HG02973 (cell line): Measurements from ENCODE around the gene TMEM190.

ENCODE experiments used
- ATAC-seq: cut with Tn5 transposase; IDR thresholded peaks from one replicate; pipeline ENCODE4 v1.9.1; 2021; ENCODE audit warnings: moderate library complexity; ENCODE audit not compliant: unreplicated experiment

The TMEM190 gene

DNA sequence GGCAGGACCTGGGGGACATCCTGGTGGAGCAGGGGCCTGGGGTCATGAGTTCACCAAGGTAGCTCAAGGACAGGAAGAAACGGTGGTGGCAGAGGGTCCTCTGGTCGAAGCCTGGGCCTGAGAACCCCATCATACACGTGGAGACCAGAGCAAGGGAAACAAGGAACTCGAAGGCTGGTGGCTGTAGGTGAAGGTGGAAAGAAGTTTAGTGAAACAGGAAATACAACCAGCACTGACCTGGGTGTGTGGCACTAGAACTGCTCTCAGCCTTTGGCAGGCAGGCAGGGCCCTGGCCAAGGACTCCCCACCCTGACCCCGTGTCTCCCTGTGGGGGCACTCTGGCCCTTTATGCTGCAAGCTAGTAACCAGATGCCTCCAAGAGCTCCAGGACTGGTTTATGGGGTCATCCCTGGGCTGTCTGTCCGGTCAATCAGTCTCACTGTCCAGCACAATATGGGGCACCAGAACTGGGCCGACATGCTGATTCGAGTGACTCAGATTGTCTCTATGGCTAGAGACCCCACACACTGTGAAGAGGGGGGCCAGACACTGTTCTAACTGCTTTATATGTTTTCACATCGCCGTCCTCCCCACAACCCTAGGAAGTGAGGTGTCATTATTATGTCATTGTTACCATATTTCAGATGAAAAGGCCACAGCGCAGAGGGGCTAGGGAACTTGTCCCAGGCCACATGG is 25.9 kb upstream of the TMEM190 start:
- ATAC-seq = no peak

DNA sequence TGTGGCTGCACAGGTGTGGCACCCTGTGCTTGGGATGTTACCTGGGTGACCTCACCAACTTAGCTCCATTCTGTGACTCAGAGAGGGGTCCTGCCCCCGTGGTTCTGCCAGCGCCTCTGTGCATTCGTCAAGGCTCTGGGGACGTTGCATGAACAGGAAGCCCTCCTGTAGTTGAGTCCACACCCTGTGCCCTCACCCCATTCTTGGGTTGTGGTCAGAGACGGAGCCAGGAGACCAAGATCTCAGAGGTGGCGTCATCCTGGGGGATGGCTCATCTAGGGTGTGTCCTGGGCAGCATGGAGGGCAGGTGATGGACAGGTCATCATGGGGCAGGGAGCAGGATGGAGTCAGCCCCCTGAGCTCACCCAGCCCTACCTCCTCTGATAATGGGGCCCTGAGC is 24.6 kb upstream of the TMEM190 start:
- ATAC-seq = no peak

DNA sequence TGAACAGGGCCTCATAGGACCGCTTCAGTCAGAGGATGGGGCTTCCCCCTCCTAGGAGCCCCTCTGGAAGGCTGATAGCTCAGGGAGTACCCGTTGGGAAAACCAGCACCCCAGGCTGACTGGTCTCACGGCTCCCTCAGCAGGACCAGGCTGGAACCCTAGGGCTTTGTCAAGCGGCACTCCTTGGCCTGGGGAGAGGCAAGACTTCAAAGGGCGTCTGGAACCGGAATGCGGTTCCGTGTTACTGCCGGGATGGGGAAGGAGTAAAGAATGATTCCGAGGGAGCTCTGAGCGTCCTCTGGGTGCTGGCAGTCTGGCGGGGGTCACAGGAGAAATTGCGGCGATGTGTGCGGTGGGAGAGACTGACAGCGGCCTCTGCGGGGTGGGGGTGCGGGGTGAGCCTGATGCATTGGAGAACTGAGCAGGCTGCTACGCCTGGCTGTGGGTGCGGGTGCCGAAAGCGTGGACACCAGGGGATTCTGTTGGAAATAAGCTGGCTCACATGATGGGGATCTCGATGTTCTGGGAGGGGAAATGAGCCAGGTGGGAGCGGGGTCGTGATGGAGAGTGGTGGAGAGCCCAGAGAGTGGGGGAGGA is 24.0 kb upstream of the TMEM190 start:
- no peak for ATAC-seq

DNA sequence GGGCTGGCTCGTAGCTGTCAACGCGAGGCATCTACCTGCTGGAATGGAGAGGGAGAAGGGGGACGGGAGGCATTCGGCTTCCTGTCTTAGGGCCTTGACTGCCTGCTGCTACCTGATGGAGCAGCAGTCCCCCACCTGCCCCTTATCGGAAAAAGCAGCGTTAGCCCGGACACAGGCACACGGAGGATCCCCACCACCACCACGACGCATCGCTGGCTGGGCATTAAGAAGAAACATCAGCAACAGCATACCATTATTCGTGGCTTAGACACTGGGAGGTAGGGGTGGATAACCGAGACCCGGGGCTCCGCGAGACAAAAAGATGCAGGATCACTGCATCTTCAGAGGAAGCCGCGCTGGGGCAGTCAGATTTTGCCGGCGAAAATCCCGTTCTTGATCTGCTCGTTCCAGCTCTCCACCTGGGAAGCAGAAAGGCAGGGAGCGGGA is 23.2 kb upstream of the TMEM190 start:
- no peak for ATAC-seq

DNA sequence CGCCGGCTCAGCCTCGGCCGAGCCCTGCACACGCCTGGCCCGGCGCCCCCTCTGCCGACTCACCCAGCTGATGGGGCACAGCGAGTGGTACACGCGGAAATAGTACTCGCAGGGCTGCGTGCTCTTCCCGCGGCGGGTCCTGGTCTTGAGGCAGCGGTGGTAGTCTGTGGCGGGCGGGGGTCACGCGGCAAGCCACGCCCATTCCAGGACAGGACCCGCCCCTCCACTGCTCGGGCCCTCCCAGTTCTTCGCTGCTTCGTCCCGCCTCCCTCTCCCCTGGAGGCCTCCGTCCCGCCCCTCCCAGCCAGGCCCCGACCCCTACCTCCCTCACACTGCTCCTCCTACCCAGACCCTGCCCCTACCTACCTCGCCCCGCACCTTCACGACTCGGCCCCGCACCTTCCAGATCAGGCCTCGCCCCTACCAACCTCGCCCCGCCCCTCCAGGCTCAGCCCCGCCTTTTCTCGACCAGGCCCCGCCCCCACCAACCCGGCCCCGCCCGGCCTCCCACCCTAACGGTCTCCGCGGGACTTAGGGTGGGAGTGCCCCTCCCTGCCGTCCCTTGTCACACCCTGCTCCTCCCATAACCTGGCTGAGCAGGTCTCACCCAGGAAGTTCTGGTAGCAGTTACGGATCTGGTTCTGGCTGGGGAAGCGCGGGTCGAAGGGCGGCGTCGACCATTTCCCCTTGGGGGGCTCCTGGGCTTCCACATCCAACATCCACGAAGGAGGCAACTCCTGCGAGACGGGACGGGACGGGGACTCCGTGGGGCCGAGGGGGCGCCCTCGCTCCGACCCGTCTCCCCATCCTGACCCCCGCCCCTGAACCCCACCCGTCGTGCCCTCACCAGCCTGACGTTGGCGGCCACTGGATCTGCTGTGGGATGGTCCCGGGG is 22.6 kb upstream of the TMEM190 start:
- ATAC-seq = no peak

DNA sequence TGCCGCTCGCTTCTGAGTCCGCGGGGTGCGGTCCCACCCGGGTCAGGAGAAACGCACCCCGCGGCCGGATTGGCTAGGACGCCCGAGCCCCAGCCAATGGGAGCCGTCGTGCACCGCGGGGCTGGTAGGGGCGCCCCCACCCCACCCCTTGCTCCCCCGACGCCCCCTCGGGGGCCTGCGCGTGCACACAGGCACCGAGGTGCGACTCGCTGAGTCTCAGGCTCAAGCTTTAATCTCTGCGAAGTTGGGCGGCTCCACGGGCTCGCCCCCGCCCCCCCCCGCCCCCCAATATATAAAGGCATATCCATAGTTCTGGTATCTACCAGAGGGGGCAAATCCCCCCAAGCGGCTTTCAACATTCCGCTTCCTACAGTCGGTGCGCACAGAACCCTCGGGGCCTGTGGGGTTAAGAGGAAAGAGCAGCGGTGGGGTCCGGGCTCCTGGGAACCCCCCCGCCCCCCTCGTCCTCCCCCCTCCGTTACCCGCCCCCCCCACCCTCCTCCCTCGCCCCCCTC is 21.9 kb upstream of the TMEM190 start, which contains the start of gene COX6B2:
Gene COX6B2 (minus strand): TSS at position 22 of the 515 bp plus-strand sequence. CDS start 198 bp downstream, outside the sequence.
- ATAC-seq = no peak

DNA sequence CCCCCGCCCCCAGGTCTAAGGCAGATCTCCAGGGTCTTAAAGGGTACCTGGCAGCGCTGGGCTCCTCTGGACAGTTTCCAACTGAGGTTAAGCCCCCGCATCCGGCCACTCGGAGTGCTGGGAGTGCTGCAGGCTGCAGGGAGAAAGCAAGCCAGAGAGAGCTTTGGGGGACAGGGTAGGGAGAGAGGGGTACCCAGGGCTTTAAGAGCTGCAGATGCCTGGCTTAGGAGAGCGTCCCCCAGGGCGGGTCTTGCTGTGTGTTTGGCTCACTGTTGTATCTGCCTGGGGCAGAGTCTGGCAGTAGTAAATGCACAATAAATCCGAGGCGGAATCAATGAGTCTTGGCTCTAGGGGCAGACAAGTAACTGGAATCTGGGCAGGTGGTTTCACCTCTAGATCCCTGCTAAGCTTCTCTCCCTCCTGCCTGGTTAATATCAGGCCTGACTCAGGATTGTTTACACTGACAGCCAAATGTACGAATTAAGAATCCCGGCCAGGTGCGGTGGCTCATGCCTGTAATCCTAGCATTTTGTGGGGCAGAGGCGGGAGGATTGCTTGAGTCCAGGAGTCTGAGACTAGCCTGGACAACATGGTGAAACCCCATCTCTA is 21.3 kb upstream of the TMEM190 start:
- no peak for ATAC-seq

DNA sequence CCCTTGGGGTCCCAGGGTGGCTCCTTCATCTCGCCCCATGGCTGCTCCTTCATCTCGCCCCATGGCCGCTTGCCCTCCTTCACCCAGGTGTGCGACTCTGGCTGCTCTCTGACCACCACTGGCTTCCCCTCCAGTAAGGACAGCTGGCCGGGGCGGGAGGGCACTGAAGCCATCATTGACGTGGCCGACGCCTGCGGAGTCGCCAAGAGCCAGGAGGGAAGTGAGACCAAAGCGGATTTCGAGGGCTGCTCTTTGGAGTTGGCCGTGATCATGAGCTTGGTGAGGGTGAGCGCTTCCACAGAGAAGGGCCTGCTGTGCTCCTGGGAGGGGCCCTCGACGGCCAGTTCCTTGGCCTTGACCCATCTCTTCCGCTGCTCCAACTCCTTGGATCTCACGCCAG is 18.1 kb upstream of the TMEM190 start:
- no peak for ATAC-seq

GRCh38 chr19:55358943-55359908 is 17.4 kb upstream of the TMEM190 start:
- no peak for ATAC-seq

DNA sequence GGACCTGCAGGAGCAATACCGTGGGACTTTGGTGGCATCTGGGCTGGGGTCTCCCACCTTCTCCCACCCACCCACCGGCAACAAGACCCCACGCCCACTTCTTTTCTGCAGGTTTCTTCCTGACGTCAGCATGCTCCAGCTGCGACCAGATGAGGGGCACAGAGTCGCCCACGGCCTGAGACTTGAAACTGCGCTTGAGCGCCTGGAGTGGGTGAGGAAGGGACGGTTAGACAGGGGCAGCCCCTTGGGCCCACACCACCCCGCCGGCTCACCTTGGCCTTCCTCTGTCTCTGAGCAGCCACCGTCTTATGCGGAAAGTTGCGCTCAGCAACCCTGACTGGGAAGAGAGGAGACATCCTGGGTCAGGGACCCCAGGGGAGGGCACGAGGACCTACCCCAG is 15.7 kb upstream of the TMEM190 start:
- ATAC-seq = no peak

DNA sequence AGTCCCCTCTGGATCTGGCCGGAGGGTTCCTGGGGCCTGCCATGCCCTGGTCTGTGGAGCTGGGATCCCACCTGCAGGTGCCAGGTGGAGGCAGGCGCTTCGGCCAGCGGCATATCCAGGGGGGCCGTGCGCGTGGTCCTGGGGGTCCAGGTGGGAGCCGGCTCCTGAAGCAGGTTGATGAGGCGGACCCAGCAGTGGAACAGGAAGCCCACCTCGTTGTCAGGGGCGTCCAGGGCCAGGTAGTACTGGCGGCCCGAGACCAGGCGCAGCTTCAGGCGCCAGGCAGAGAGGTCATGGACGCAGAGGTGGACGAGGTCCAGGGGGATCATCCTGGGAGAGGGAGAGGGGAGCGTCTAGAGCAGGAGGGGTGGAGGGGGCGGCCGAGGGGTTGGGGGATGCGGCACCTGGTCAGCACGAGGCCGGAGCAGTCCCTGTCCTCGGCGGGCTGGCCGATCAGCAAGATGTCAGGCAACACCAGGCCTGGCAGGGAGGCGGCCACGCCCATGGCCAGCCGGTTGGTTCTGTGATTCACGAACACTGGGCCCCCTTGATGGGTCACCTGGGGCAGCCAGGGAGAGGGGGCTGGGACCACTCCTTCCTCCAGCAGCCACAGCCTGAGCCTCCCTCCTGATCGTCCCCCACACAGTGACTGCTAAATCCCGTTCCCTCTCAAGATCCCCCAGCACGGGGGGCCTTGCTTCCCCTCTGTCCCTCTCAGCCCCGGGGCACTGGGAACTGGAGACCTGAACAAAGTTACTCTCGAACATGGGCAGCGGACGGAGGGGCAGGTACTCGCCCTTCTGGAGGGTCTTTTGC is 14.2 kb upstream of the TMEM190 start:
- no peak for ATAC-seq

GRCh38 chr19:55362990-55363716 is 13.5 kb upstream of the TMEM190 start, which contains the start of gene GARIN5B:
Gene GARIN5B (minus strand): TSS chr19:55363260. CDS start chr19:55363066, 194 bp downstream.
- ATAC-seq = no peak

DNA sequence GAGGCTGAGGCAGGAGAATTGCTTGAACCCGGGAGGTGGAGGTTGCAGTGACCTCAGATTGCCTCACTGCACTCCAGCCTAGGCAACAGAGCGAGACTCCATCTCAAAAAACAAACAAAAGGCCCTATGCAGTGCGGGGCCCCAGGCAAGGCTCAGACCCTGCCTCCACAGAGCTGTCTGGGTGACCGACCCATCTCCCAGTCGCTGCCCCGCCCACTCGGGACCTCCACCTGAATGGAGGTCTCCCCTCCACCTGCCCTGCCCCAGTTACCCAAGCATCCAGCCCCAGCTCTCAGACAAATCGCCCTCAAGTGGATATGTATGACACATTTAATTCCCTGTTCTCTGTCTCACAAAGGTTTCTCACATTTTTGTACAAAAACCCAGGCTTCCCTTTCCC is 11.4 kb upstream of the TMEM190 start:
- ATAC-seq = no peak

GRCh38 chr19:55365964-55366363 is 10.7 kb upstream of the TMEM190 start:
- ATAC-seq = no peak

GRCh38 chr19:55366790-55367189 is 9.8 kb upstream of the TMEM190 start:
- no peak for ATAC-seq

DNA sequence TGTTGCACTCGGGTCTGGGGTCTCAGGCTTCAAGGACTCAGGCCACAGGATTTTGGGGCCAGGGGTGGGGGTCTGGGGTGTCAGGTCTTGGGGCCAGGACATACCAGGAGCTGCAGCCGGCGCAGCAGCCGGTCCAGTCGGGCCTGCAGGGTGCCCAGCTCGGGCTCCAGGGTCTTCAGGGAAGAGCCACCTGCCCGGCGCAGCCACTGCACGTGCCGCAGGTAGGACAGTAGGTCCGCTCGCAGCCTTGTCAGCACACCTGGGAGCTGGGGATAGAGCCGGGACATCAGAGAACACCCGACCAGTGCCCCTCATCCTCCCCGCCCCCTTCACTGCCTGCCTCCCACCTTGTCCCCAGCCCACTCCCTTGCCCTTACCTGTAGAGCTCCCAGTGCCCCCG is 8.5 kb upstream of the TMEM190 start:
- no peak for ATAC-seq

- no peak for ATAC-seq
These were observed 7.7 kb upstream of the TMEM190 start for GRCh38 chr19:55368701-55369563.
